Tibial nerve (tissue), 3 donors: Measurements from ENCODE around the gene ADK.

ENCODE experiments used
- CTCF ChIP-seq, 5 experiments: fragments of 200-600 bp in 3 of 5; fragments of 450-650 bp in 2 of 5; sonication (generic) in 3 of 5; IDR thresholded peaks; one replicate each; pipeline ENCODE4 v1.5.1; 2016 to 2019; ENCODE audit warnings: antibody characterized with exemption in 5 of 5, mild to moderate bottlenecking in 3 of 5, moderate library complexity in 2 of 5
- POLR2A ChIP-seq, 2 donors: fragments of 450-650 bp; IDR thresholded peaks; one replicate each; pipeline ENCODE4 v1.6.1; 2017; ENCODE audit warnings: antibody characterized with exemption in 2 of 2, mild to moderate bottlenecking in 2 of 2, moderate library complexity in 2 of 2

- TF ChIP-seq CTCF (IDR thresholded peaks at IDR 0.05) (no peak), POLR2A (IDR thresholded peaks at IDR 0.05) (no peak)
These were observed 149.6 kb downstream of the ADK start for GRCh38 chr10:74300666-74301065.
